Activated B cell treated with CpG ODN at 0.5 μM for 24 hours (primary cell): ENCODE results near the gene ANKRD44. TPM values are rescaled to one million over a fixed set of nuclear protein-coding genes. Genes with fewer than 3 reads are reported as not detected.

Experiments
- ATAC-seq: fragments of 200-7000 bp; cut with Tn5 transposase; one replicate; pipeline ENCODE4 v1.10.0; 2021; ENCODE audit warnings: low read depth, mild to moderate bottlenecking, moderate library complexity
- CTCF ChIA-PET: fragments of 350-600 bp; sonication (Branson Sonifier 250); formaldehyde crosslinking; loops from one replicate; lab custom pipeline; 2021; ENCODE audit warnings: antibody characterized with exemption; lab: Charles Lee
- POLR2A ChIA-PET: fragments of 350-600 bp; sonication (Branson Sonifier 250); formaldehyde crosslinking; loops from one replicate; lab custom pipeline; 2021; ENCODE audit warnings: antibody characterized with exemption; lab: Charles Lee
- DNase-seq: peaks from one replicate; pipeline ENCODE4 v3.0.0; 2022
- H3K27ac Mint-ChIP-seq: one replicate; pipeline ENCODE4 v1.8.0; 2020; ENCODE audit warnings: mixed read lengths
- H3K27me3 Mint-ChIP-seq: one replicate; pipeline ENCODE4 v1.8.0; 2021; ENCODE audit warnings: mixed read lengths
- H3K36me3 Mint-ChIP-seq: one replicate; pipeline ENCODE4 v1.8.0; 2021; ENCODE audit warnings: low read depth, mixed read lengths
- H3K4me1 Mint-ChIP-seq: one replicate; pipeline ENCODE4 v1.8.0; 2021; ENCODE audit warnings: mixed read lengths
- H3K4me3 Mint-ChIP-seq: one replicate; pipeline ENCODE4 v1.8.0; 2020; ENCODE audit warnings: mild to moderate bottlenecking, mixed read lengths
- H3K9me3 Mint-ChIP-seq: one replicate; pipeline ENCODE4 v1.8.0; 2020; ENCODE audit warnings: mixed read lengths
- intact Hi-C: fragments of 100-400 bp; cut with micrococcal nuclease; formaldehyde crosslinking; loops from one replicate; pipeline ENCODE4 v1.15.1; 2024
- total RNA-seq: library from RNA; stranded (reverse); gene quantifications from 2 replicates; pipeline ENCODE4 v1.2.3, GENCODE V29; 2022
- TF ChIP-seq, protein P1 (sequence below): fragments of 200-600 bp; IDR thresholded peaks from one replicate; pipeline ENCODE4 v1.8.0; 2022; ENCODE audit warnings: antibody characterized with exemption, mild to moderate bottlenecking

The ANKRD44 gene
- total RNA-seq, 1 donor from 2014 or later = 185 TPM

DNA sequence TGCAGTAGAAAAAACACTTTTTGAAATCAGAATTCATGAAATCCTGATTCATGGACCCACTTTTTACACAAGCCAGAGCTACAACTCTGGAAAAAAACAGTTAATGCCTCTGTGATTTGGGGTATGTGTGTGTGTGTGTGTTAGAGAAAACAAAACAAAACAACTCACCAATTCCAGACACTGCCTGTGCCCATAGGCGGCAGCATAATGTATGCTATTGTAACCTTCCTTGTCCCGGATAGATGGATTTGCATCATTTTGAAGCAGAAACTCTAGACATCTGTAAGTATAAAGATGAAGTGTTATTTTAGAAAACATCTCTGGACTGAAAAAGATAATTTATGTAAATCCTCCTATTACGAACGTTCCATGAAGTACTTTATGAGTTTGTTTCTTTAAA, 232.0 kb downstream of the ANKRD44 start:
- no peaks in the 10 kb centered on the region for H3K27me3 Mint-ChIP-seq
- H3K4me3 Mint-ChIP-seq = no peak overlapping the region
- ChIA-PET CTCF (no interaction called here), POLR2A (interaction anchor here (0.6 kb wide), 1 partner anchor 279 kb away, joined by 3 read pairs; the partner anchor contains the start of gene GTF3C3)
- DNase-seq (no peak), ATAC-seq (no peak)
- intact Hi-C loops = no loop called here
- peaks cover 91% of the 10 kb centered on the region for H3K36me3 Mint-ChIP-seq
- H3K9me3 Mint-ChIP-seq = peaks cover 8% of the 10 kb centered on the region
- TF ChIP-seq, protein P1, sequence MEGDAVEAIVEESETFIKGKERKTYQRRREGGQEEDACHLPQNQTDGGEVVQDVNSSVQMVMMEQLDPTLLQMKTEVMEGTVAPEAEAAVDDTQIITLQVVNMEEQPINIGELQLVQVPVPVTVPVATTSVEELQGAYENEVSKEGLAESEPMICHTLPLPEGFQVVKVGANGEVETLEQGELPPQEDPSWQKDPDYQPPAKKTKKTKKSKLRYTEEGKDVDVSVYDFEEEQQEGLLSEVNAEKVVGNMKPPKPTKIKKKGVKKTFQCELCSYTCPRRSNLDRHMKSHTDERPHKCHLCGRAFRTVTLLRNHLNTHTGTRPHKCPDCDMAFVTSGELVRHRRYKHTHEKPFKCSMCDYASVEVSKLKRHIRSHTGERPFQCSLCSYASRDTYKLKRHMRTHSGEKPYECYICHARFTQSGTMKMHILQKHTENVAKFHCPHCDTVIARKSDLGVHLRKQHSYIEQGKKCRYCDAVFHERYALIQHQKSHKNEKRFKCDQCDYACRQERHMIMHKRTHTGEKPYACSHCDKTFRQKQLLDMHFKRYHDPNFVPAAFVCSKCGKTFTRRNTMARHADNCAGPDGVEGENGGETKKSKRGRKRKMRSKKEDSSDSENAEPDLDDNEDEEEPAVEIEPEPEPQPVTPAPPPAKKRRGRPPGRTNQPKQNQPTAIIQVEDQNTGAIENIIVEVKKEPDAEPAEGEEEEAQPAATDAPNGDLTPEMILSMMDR = no peak
- H3K27ac Mint-ChIP-seq = no peak overlapping the region
- no peaks in the 10 kb centered on the region for H3K4me1 Mint-ChIP-seq

DNA sequence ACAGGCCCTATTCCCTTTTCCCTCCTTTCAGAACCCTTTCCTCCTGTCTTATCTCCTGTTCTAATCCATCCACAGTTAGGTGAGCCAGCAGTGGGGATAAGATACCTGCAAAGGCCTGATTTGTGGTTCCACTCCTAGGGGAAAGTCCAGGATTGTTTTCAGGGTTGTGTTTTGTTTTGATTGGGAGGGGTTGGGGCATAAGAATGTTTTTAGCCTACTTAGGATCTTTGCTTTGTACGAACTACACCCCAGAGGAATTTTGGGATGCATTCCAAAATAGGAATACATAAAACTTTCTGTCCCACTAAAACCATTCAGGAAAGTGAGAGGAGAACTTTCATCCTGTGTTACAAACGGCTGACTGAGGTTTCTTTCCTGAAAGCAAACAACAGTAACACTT, 233.2 kb downstream of the ANKRD44 start:
- H3K36me3 Mint-ChIP-seq = peaks cover 90% of the 10 kb centered on the region
- POLR2A ChIA-PET = no interaction called here
- peaks cover 8% of the 10 kb centered on the region for H3K9me3 Mint-ChIP-seq
- no peaks in the 10 kb centered on the region for H3K27me3 Mint-ChIP-seq
- ATAC-seq (no peak), DNase-seq (no peak)
- CTCF ChIA-PET = interaction anchor here (2.8 kb wide), 1 partner anchor 301 kb away, joined by 11 read pairs; no protein-coding TSS in a partner anchor
- peak overlapping the region; percentile 63 for H3K27ac Mint-ChIP-seq
- no peak overlapping the region for H3K4me3 Mint-ChIP-seq
- no peaks in the 10 kb centered on the region for H3K4me1 Mint-ChIP-seq
- intact Hi-C loops = no loop called here
- TF ChIP-seq, protein P1 = no peak

- peaks cover 8% of the 10 kb centered on the region for H3K9me3 Mint-ChIP-seq
- H3K27me3 Mint-ChIP-seq = no peaks in the 10 kb centered on the region
- TF ChIP-seq, protein P1 = no peak
- ATAC-seq = no peak
- H3K27ac Mint-ChIP-seq = no peak overlapping the region
- no peaks in the 10 kb centered on the region for H3K4me1 Mint-ChIP-seq
- no peak overlapping the region for H3K4me3 Mint-ChIP-seq
- DNase-seq = no peak
- CTCF ChIA-PET = interaction anchor here (0.8 to 2.8 kb wide), 5 partner anchors 90 to 302 kb away, joined by 3 to 11 read pairs (median 3); no protein-coding TSS in a partner anchor
- intact Hi-C loops = no loop called here
- POLR2A ChIA-PET = interaction anchor here (1.2 kb wide), 1 partner anchor 92 kb away, joined by 3 read pairs; no protein-coding TSS in a partner anchor
- H3K36me3 Mint-ChIP-seq = peaks cover 91% of the 10 kb centered on the region
These were observed 233.9 kb downstream of the ANKRD44 start for GRCh38 chr2:197076652-197077051.

GRCh38 chr2:197075754-197076337, 234.7 kb downstream of the ANKRD44 start:
- ChIA-PET CTCF (interaction anchor here (0.8 to 2.8 kb wide), 8 partner anchors 91 to 306 kb away, joined by 3 to 11 read pairs (median 3); no protein-coding TSS in a partner anchor), POLR2A (interaction anchor here (1.2 kb wide), 1 partner anchor 93 kb away, joined by 3 read pairs; no protein-coding TSS in a partner anchor)
- H3K9me3 Mint-ChIP-seq = peaks cover 8% of the 10 kb centered on the region
- H3K36me3 Mint-ChIP-seq = peaks cover 90% of the 10 kb centered on the region
- TF ChIP-seq, protein P1 = no peak
- no peak overlapping the region for H3K4me3 Mint-ChIP-seq
- ATAC-seq (no peak), DNase-seq (no peak)
- no peaks in the 10 kb centered on the region for H3K27me3 Mint-ChIP-seq
- H3K27ac Mint-ChIP-seq = no peak overlapping the region
- peaks cover 1% of the 10 kb centered on the region for H3K4me1 Mint-ChIP-seq
- intact Hi-C loops = loop anchor here (1.0 kb wide), 1 partner anchor 302 kb away; no protein-coding TSS in a partner anchor

- H3K27me3 Mint-ChIP-seq = no peaks in the 10 kb centered on the region
- no peak overlapping the region for H3K4me3 Mint-ChIP-seq
- intact Hi-C loops = loop anchor here (1.0 kb wide), 1 partner anchor 303 kb away; no protein-coding TSS in a partner anchor
- H3K36me3 Mint-ChIP-seq = peaks cover 90% of the 10 kb centered on the region
- ATAC-seq = no peak
- H3K27ac Mint-ChIP-seq = no peak overlapping the region
- ChIA-PET POLR2A (interaction anchor here (1.2 kb wide), 1 partner anchor 93 kb away, joined by 3 read pairs; no protein-coding TSS in a partner anchor), CTCF (interaction anchor here (1.1 to 2.8 kb wide), 4 partner anchors 96 to 307 kb away, joined by 3 to 11 read pairs (median 4); no protein-coding TSS in a partner anchor)
- TF ChIP-seq, protein P1 = no peak
- DNase-seq = no peak
- H3K9me3 Mint-ChIP-seq = peaks cover 8% of the 10 kb centered on the region
- peaks cover 1% of the 10 kb centered on the region for H3K4me1 Mint-ChIP-seq
These were observed 235.3 kb downstream of the ANKRD44 start for GRCh38 chr2:197075281-197075680.
